HuH-7 (cell line): ENCODE data around the gene TBX4.

Experiments
- DNase-seq: peaks from one replicate; pipeline ENCODE4 v3.0.0; 2011; ENCODE audit warnings: low spot score

Gene TBX4

GRCh38 chr17:61452301-61453290 lies at the start of gene TBX4:
Gene TBX4 (plus strand): TSS chr17:61452422. CDS start chr17:61456491, 4,069 bp downstream.
- peak; percentile 13 for DNase-seq

- no peak for DNase-seq
Measured at GRCh38 chr17:61402978-61403800, 49.0 kb upstream of the TBX4 start.

- no peak for DNase-seq
Measured at GRCh38 chr17:61403801-61404662, 48.2 kb upstream of the TBX4 start.

- DNase-seq = no peak
Measured at GRCh38 chr17:61404663-61404912, 47.6 kb upstream of the TBX4 start.

- no peak for DNase-seq
Measured at GRCh38 chr17:61404913-61405685, 47.1 kb upstream of the TBX4 start.

- DNase-seq = no peak
Measured at GRCh38 chr17:61405686-61406536, 46.3 kb upstream of the TBX4 start.

GRCh38 chr17:61406537-61406845 lies 45.7 kb upstream of the TBX4 start:
- no peak for DNase-seq

- DNase-seq = no peak
Measured at GRCh38 chr17:61406971-61407911, 45.0 kb upstream of the TBX4 start.

GRCh38 chr17:61408151-61409041 lies 43.8 kb upstream of the TBX4 start:
- DNase-seq = peak; percentile 17

GRCh38 chr17:61409301-61410112 lies 42.7 kb upstream of the TBX4 start:
- DNase-seq = peak; percentile 88

- peak; percentile 89 for DNase-seq
Measured at GRCh38 chr17:61410141-61411010, 41.8 kb upstream of the TBX4 start.

- DNase-seq = no peak
Measured at GRCh38 chr17:61411011-61411260, 41.3 kb upstream of the TBX4 start.

- DNase-seq = peak; percentile 81
Measured at GRCh38 chr17:61411261-61412142, 40.7 kb upstream of the TBX4 start.

GRCh38 chr17:61412143-61412859 lies 39.9 kb upstream of the TBX4 start:
- DNase-seq = peak; percentile 91
